Anterior cingulate cortex (tissue), 58 donors: ENCODE results near the gene PHIP.

Experiments
- DNase-seq, 58 donors: peaks; one replicate each; lab custom pipeline; 2025; lab: John Stamatoyannopoulos, UW

Gene PHIP

GRCh38 chr6:79028641-79029314, 49.3 kb downstream of the PHIP start:
- no peak for DNase-seq

- DNase-seq = no peak
Observed at GRCh38 chr6:79011940-79012339, 66.1 kb downstream of the PHIP start.

- no peak for DNase-seq
Observed at GRCh38 chr6:79010422-79010821, 67.6 kb downstream of the PHIP start.

DNA sequence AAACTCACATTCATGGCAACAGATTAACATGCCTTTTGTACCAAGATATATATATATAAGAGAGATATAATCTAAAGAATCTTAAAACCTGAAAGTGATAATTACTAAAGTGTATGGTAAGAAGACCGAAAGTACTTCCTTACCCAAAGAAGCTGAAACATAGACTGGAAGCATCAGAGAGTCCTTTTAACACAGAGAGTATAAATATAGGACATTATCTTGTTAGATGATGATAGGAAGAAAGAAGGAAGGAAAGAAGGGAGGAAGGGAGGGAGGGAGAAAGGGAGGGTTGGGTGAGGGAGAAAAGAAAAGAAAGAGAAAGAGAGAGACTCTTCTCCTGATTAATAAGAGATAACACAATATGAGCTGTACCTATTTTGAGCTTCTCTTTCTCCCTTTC, 68.2 kb downstream of the PHIP start:
- no peak for DNase-seq

GRCh38 chr6:79005497-79005896, 72.6 kb downstream of the PHIP start:
- no peak for DNase-seq

DNA sequence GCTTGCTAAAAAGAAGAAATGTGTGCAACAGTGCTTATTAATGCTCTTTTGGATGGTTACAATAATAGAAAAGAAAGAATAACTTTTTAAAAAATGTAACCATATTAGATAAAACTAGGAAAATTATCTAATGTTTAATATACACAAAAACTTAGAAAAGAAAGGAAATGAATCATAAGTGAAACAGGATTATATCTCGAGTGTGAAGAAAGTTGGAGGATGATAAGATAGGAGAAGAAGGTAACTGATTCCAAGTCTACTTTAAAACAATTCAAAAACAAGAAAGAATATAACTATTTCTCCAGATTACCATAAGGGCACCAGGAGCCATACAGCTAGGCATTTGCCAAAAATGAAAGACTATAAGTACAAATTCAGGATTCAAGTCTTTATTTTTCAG, 73.0 kb downstream of the PHIP start:
- no peak for DNase-seq

GRCh38 chr6:79004239-79004638, 73.8 kb downstream of the PHIP start:
- DNase-seq = no peak

DNA sequence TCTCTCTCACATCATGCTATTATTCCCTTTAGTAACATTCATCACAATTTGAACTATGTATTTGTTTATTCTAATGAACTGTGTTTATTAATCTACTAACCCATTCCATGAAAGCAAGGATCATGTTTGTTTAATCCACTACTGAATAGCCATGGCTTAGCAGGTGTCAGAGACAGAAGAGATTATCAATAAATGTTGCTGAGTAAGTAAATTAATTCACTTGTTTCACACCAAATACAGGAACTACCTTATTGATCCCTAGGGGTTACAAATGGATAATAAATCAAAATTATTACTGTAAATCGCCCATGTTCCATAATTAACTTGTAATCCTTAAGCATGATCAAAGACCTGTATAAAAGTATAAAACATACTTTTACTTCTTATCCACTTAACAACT, 76.6 kb downstream of the PHIP start:
- no peak for DNase-seq

DNA sequence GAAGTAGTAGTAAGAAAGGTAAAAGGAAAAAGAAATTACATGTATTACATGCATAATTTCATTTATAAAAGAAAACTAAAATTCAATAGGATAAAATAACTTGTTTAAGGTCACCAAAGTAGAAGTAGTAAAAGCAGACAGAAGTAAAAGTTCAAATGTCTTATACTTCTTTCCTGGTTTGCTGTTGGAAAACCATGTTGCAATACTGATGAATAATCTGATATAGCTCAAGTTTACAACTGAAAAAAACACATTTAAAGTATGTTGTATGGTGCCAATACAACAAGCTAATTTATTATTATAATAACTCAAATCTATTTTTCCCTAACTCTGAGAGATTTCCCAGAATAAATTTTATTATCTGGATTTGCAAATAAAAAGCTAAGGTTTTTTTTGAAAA, 78.3 kb downstream of the PHIP start:
- DNase-seq = no peak

DNA sequence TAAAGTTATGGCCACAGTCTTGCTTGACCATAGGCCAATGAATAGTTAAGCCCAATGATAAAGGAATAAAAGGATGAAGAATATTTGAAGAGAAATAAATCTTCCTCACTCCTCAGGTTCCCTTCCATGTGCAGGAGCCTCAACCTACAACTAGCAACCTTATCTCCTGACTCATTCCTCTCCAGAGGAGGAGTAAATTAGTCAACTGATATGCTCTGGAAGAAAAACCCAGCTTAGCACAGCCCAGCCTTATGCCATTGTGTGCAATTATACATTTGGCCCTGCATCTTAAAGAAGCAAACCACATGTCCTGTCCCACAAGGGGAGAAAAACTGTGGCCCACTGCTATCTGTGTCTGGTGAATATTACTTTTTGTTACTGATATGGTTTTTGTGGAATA, 82.1 kb downstream of the PHIP start:
- no peak for DNase-seq

DNA sequence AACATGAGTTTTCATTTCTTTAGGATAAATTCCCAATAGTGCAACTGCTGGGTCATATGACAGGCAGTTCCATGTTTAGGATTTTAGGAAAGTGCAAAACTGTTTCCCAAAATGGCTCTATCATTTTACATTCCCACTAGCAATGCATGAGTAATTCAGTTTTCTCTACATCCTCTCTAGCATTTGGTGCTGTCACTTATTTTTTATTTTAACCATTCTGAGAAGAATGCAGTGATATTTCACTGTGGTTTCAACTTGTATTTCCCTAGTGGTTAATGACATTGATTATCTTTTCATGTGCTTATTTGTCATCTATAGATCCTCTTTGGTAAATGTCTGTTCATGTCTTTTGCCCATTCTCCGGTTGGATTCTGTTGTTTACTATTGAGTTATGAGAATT, 82.7 kb downstream of the PHIP start:
- no peak for DNase-seq

GRCh38 chr6:78993955-78994354, 84.1 kb downstream of the PHIP start:
- DNase-seq = no peak

GRCh38 chr6:78989191-78989590, 88.9 kb downstream of the PHIP start:
- peak in 3 of 58 donors; percentile 0 to 12 (median 2) for DNase-seq

- no peak for DNase-seq
Observed at GRCh38 chr6:78986161-78986560, 91.9 kb downstream of the PHIP start.

DNA sequence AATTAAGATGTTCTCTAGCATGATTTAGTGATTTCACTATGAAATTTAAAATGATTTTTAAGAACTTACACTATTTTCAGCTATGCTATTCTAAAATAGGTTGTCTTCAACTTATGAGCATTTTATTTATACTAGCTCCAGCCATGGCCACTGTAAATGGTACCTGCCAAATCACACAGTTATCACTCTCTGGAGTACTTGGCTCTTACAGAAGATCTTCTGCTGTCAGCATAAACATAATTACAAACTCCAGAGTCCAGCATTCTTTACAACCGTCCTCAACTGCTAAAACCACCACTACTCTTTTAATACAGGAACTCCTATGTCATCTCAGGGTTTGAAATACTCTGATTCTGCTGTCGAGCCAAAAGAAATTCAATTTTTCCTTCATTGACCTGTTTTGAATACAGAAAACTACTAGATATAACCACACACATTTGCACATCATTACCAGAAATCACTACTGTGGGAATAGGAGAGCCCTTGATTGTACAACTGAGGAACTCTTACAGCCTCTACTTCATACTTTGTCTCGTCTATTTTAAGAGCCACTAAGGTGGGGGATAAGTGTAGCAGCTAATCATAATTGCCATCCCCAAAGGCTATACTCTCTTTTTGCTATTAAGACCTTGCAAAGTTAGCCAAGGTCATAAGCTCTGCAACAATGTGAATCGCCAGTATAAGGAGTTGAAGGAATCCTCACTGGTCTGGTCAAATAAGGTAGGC, 93.7 kb downstream of the PHIP start:
- DNase-seq = no peak

DNA sequence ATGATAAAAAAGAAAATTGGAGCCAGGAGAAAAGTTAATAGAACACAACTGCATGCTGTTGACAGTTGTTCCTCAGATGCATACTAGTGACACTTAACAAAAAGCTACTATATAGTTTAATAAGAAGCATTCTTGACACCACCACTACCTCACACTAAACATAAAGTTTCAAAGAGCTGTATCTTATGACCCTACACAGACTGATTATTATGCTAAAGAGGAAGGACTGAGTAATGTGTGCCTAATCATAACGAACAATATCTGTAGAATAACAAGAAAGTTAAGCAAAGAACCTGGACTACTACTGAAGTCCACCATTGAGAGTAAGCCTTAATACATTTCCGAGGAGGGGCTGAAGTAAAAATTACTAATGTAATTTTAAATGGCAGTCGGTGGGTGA, 110.9 kb downstream of the PHIP start:
- DNase-seq = no peak

DNA sequence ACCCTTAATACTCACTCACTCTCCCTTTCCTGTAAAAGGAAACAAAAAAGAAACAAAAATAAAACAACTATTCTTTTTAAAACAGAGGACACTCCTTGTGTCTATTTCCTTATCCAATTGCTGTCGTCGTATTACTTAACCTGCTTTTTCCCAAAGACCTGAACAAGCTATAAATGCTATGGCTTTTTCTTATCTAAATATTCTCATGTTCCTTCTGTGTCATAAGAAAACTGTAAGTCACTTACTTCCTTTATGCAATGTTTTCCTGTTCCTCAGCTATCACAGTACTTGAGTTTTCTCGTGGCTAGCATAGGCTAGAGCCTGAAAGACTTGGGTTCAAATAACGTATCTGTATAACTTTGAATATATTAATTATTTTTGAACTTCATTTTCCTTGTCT, 111.5 kb downstream of the PHIP start:
- DNase-seq = no peak

DNA sequence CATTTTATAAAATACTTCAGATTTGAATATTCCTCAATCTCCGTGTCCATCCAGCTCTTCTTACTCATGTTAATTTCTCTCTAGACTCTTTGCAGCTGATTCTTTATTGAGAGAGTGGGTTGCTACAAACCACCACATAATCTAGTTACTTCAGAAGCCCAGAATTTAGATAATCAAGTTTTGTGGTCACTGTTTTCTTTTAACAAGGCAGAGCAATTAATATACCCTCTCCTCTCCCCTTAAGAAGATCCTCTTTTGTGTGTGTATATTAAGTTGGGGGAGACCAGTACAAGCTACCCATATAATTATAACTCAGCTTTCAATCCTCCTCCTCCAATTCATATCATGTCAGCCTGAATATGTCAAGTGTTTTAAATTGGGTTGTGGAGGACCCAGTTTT, 115.6 kb downstream of the PHIP start:
- no peak for DNase-seq

GRCh38 chr6:78954740-78955139, 123.3 kb downstream of the PHIP start:
- no peak for DNase-seq

DNA sequence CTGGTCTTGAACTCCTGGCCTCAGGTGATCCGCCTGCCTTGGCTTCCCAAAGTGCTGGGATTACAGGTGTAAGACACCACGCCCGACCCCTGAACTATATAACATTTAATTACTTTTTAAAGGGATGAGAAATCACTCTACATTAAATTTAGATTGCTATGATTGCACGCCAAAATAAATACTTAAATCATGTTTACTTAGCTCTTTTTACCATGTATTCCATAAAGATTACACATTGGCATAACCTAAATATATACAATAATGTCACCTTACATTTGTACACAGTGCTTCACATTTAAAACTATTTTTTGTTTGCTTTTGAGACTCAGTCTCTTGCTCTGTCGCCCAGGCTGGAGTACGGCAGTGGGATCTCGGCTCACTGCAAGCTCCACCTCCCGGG, 124.3 kb downstream of the PHIP start:
- no peak for DNase-seq

DNA sequence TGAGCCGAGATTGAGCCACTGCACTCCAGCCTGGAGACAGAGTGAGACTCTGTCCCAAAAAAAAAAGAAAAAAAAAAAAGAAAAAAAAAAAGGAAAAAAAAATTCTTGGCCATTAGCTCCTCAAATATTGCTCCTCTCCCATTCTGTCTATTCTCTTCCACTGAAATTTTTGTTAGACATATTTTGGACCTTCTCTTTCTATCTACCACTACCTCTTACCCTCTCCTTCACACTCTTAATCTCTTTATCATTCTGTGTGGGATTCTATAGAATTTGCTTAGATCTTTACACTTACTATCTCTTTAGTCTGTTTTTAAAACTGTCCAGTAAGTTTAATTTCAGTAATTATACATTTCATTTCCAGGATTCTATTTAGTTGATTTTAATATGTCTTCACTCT, 125.7 kb downstream of the PHIP start:
- no peak for DNase-seq

GRCh38 chr6:78948785-78949184, 129.3 kb downstream of the PHIP start:
- no peak for DNase-seq
